DMS79 (cell line): Measurements from ENCODE around the gene B4GALNT3.

Experiments used
- DNase-seq: peaks from one replicate; lab custom pipeline; 2025; lab: John Stamatoyannopoulos, UW

B4GALNT3 gene

GRCh38 chr12:467591-467990 lies 7.9 kb downstream of the B4GALNT3 start:
- DNase-seq, result no peak

- DNase-seq, result no peak
These were observed 9.1 kb downstream of the B4GALNT3 start for GRCh38 chr12:468671-469389.

- DNase-seq, result no peak
These were observed 10.4 kb downstream of the B4GALNT3 start for GRCh38 chr12:470133-470532.

- no peak for DNase-seq
These were observed 13.5 kb downstream of the B4GALNT3 start for GRCh38 chr12:473198-473597.

- DNase-seq, result no peak
These were observed 14.3 kb downstream of the B4GALNT3 start for GRCh38 chr12:473863-474577.

- DNase-seq, result no peak
These were observed 15.5 kb downstream of the B4GALNT3 start for GRCh38 chr12:475286-475685.

GRCh38 chr12:479161-479560 lies 19.4 kb downstream of the B4GALNT3 start:
- no peak for DNase-seq

- DNase-seq, result no peak
These were observed 21.4 kb downstream of the B4GALNT3 start for GRCh38 chr12:480831-481816.

- DNase-seq, result no peak
These were observed 22.3 kb downstream of the B4GALNT3 start for GRCh38 chr12:482061-482460.

- DNase-seq, result no peak
These were observed 24.4 kb downstream of the B4GALNT3 start for GRCh38 chr12:484096-484495.

- no peak for DNase-seq
These were observed 30.5 kb downstream of the B4GALNT3 start for GRCh38 chr12:490260-490659.

GRCh38 chr12:495466-495865 lies 35.7 kb downstream of the B4GALNT3 start:
- DNase-seq, result no peak

- DNase-seq, result no peak
These were observed 37.0 kb downstream of the B4GALNT3 start for GRCh38 chr12:496736-497135.

- DNase-seq, result no peak
These were observed 37.9 kb downstream of the B4GALNT3 start for GRCh38 chr12:497501-498160.

GRCh38 chr12:499837-500458 lies 40.2 kb downstream of the B4GALNT3 start:
- DNase-seq, result no peak

- DNase-seq, result no peak
These were observed 42.1 kb downstream of the B4GALNT3 start for GRCh38 chr12:501722-502447.

GRCh38 chr12:503111-503761 lies 43.5 kb downstream of the B4GALNT3 start:
- no peak for DNase-seq

GRCh38 chr12:505221-505620 lies 45.5 kb downstream of the B4GALNT3 start:
- no peak for DNase-seq

GRCh38 chr12:507391-507796 lies 47.7 kb downstream of the B4GALNT3 start:
- no peak for DNase-seq

- DNase-seq, result no peak
These were observed 48.4 kb downstream of the B4GALNT3 start for GRCh38 chr12:508145-508544.
